OCI-M2 (cell line): ENCODE data around the gene ACSL1.
"Not testable (repeated sequence)": the region's sequence is repeated elsewhere in the genome, so short reads cannot be mapped to it uniquely, and the experiment has no call there.

Source experiments
- DNase-seq: peaks from one replicate; lab custom pipeline; 2025; ENCODE audit not compliant: unreplicated experiment; lab: John Stamatoyannopoulos, UW

The ACSL1 gene

GRCh38 chr4:184756399-184756798 is 69.4 kb downstream of the ACSL1 start:
- no peak for DNase-seq

- DNase-seq = no peak
These were observed 70.5 kb downstream of the ACSL1 start for GRCh38 chr4:184755278-184755677.

GRCh38 chr4:184752496-184753275 is 73.1 kb downstream of the ACSL1 start:
- no peak for DNase-seq

- DNase-seq = no peak
These were observed 74.2 kb downstream of the ACSL1 start for GRCh38 chr4:184751585-184751956.

GRCh38 chr4:184750926-184751584 is 74.7 kb downstream of the ACSL1 start:
- no peak for DNase-seq

- DNase-seq = no peak
These were observed 77.5 kb downstream of the ACSL1 start for GRCh38 chr4:184748251-184748652.

- DNase-seq = no peak
These were observed 78.5 kb downstream of the ACSL1 start for GRCh38 chr4:184747034-184747830.

GRCh38 chr4:184745831-184746795 is 79.7 kb downstream of the ACSL1 start:
- DNase-seq = peak; percentile 73

GRCh38 chr4:184744236-184744635 is 81.5 kb downstream of the ACSL1 start:
- DNase-seq = no peak

GRCh38 chr4:184743650-184744049 is 82.1 kb downstream of the ACSL1 start:
- DNase-seq = no peak

GRCh38 chr4:184741651-184742050 is 84.1 kb downstream of the ACSL1 start:
- not testable (repeated sequence) for DNase-seq

- no peak for DNase-seq
These were observed 84.8 kb downstream of the ACSL1 start for GRCh38 chr4:184740980-184741391.

GRCh38 chr4:184739575-184739974 is 86.2 kb downstream of the ACSL1 start:
- peak; percentile 7 for DNase-seq

GRCh38 chr4:184734758-184735157 is 91.0 kb downstream of the ACSL1 start:
- no peak for DNase-seq

GRCh38 chr4:184733654-184734524 is 91.9 kb downstream of the ACSL1 start, which contains the start of gene CENPU:
CENPU (minus strand) TSS chr4:184734096; CDS start chr4:184734062, 34 bp downstream.
- DNase-seq = peak; percentile 89

GRCh38 chr4:184732126-184732525 is 93.6 kb downstream of the ACSL1 start:
- no peak for DNase-seq

- no peak for DNase-seq
These were observed 94.7 kb downstream of the ACSL1 start for GRCh38 chr4:184731056-184731455.

- no peak for DNase-seq
These were observed 95.8 kb downstream of the ACSL1 start for GRCh38 chr4:184729946-184730345.

GRCh38 chr4:184728858-184729257 is 96.9 kb downstream of the ACSL1 start:
- DNase-seq = no peak

GRCh38 chr4:184727430-184727829 is 98.3 kb downstream of the ACSL1 start:
- no peak for DNase-seq
